Stimulated activated CD4-positive, alpha-beta T cell treated with anti-CD3 and anti-CD28 coated beads, Interleukin-1b, Interleukin-23, amount 100 ng/mL, for 1 hour (primary cell): Measurements from ENCODE around the gene MADD.

Experiments
- DNase-seq, 2 donors: peaks; one replicate each; pipeline ENCODE4 v3.0.0-alpha.2; 2020; ENCODE audit warnings: low read depth in 2 of 2

MADD gene

DNA sequence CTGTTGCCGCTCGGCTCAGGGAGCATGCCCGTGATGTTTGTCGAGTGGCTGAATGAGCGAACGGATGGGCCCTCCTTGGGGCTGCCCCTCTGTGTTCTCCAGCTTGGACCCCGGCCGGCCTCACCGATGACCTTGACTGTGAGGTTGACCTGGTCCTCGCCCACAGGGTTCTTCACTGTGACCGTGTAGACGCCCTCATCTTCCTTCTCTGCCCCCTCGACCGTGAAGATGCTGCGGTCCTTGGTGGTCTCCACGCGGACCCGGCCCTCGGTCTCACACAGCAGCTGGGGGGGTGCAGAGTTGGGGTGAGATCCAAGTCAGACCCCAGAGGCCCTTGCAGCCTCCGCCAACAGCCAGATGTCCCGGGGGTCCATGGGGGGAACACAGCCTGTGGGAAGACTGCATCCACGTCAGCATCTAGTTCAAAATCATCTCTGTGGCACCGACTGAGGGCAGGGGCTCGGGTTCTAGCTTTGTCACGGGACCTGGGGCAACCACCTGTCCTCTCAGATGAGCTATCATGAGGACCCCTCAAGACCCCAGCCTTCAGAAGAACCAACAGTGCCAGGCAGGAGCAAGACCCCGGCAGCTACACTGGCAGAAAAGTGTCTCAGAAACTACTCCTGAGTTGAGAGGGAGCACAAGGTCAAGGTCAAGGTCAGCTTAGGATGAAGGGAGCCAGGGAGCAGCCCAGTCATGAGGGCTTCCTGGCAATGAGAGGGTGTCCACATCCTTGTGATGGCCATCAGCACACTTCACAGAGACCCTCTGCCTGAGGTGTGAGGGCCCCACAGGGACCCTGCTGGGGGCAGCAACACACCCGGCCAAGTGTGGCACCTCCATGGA, 68.7 kb downstream of the MADD start:
- DNase-seq = no peak

DNA sequence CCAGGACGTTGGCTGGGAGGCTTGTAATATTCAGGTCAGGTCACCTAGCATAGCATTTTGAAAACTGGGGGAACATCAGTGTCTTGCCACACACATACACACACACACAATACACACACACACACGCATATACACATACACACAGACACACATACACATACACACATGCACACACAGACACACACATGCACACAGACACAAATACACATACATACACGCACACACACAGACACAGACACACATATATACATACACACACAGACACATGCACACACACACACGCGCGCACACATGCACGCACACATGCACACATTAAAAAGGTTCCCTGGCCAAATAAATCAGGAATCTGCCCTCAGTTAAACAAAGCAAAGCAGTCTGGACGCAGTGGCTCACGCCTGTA, 70.1 kb downstream of the MADD start:
- no peak for DNase-seq

GRCh38 chr11:47340980-47341775, 71.2 kb downstream of the MADD start:
- DNase-seq = no peak

- no peak for DNase-seq
These were observed 72.3 kb downstream of the MADD start for GRCh38 chr11:47342036-47342803.

DNA sequence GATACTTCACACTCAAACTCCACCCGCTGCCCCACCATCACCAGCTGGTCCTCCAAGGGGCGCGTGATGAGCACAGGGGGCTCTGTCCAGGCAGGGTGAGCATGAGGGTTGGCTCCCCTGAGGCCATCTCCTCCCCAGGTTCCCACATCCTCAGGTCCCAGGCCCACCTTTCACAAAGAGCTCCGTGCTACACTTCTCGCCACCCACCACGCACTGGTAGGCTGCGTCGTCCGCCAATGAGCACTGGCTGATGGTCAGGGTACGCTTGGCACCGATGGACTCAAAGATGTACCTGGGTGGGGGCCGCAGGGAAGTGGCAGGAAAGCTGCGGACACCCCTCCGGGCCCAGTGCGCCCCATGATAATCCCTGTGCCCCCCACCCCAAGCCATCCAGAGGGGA, 72.9 kb downstream of the MADD start:
- DNase-seq = no peak

DNA sequence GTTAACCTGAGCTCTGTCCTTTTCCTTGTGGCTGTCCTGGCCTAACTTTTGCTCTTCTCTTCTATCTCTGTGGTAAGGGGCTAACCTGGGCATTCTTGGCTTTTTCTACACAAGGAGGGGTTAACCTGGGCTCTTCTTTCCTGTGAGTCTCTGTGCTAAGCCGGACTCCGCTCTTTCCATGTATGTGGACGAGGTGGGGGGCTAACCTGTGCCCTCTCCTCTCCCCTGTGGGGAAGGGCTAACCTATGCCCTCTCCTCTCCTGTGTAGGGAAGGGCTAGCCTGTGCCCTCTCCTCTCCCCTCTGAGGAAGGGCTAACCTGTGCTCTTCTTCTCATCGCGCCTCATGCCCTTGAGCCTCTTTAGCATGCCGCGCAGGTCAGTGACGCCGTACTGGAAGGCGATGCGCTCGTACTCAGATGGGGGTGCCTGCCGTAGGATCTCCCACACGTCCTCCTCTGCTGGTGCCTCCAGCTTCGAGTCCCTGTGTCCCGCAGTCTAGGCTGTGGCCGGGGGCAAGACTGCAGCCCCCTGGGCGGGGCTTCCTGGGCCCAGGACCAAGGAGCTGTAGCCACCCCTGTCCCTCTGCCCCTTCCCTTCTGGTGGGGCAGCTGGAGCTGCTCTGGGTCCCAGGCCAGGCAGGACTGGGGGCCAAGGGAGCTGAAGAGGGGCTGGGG, 76.1 kb downstream of the MADD start:
- DNase-seq = no peak

- no peak for DNase-seq
These were observed 77.2 kb downstream of the MADD start for GRCh38 chr11:47347137-47347536.

- DNase-seq = no peak
These were observed 78.3 kb downstream of the MADD start for GRCh38 chr11:47348131-47348802.

DNA sequence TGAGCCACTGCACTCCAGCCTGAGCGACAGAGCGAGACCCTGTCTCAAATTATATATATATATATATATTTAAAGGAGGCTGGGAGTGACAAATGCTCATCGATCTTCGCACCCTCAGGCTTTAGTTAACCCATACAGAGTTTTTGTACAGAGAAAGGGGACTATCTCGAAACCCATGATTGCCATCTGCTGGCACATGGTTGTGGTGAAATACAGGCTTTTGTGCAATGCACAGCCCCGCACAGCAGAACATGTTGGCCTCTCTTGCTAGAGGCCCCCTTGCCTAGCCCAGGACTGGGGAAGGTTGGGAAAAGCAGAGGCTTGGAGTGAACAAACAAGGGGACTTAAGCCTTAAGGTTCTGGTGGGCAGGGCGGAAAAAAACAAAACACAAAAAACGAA, 78.9 kb downstream of the MADD start:
- no peak for DNase-seq

DNA sequence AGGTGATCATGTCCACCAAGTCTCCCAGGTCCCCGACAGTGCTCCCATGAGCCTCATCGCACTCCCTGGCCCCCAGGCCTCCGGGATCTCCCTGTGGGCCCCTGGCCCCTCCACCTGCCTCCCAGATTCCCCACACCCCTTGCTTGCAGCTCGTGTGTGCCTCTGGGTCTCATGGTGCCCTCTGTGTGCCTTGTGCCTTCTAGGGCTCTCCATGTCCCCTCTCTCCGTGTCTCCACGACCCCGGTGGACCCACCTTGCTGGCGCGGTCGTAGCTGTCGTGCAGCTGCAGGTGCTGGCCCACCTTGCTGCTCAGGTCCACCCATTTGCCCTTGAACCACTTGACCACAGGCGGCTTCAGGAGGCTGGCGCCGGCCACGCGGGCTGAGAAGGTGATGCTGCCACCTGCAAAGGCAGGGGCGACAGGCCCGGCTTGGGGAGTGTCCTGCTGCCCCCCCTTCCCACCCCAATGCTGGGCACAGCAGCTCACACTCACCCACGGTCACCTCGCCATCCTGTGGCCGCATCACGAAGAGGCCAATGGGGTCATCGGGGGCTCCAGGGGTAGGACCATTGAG, 79.7 kb downstream of the MADD start:
- DNase-seq = no peak

DNA sequence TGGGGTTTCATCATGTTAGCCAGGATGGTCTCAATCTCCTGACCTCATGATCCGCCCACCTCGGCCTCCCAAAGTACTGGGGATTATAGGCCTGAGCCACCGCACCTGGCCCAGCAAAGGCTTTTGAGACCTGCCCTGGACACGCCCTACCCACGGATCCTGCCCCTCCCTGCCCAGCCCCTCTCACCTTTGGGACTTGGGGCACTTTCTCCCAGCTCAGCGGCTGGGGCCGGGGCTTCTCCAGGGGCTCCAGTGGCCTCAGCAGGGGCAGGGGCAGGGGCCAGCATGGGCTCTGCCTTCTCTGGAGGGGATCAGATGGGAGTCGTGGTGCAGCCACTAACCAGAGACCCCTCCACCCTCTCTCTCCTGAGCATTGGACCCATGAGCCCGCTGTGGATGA, 80.4 kb downstream of the MADD start:
- no peak for DNase-seq

- no peak for DNase-seq
These were observed 81.5 kb downstream of the MADD start for GRCh38 chr11:47351156-47352126.

DNA sequence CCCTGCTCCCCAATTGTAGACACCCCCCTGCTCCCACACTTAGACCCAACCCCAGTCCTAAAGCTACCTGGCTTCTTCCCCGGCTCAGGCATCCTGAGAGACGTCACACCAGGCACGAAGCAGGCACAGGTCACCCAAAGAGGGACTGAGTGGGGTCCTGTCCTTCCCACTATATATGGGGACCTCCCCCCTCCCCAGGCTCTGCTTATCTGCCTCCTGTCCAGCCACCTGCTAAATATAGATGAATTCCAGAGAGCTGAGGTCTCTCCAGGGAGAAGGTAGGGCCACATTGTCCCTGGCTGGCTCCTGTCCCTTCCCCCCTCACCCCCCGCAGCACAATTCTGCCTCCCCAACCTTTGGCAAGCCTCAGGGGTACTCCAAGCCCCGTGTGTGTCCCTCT, 82.6 kb downstream of the MADD start, which contains the start of gene MYBPC3:
MYBPC3 (minus strand) TSS at position 147 of the 400 bp plus-strand sequence; CDS start at position 92, 55 bp downstream.
- no peak for DNase-seq

DNA sequence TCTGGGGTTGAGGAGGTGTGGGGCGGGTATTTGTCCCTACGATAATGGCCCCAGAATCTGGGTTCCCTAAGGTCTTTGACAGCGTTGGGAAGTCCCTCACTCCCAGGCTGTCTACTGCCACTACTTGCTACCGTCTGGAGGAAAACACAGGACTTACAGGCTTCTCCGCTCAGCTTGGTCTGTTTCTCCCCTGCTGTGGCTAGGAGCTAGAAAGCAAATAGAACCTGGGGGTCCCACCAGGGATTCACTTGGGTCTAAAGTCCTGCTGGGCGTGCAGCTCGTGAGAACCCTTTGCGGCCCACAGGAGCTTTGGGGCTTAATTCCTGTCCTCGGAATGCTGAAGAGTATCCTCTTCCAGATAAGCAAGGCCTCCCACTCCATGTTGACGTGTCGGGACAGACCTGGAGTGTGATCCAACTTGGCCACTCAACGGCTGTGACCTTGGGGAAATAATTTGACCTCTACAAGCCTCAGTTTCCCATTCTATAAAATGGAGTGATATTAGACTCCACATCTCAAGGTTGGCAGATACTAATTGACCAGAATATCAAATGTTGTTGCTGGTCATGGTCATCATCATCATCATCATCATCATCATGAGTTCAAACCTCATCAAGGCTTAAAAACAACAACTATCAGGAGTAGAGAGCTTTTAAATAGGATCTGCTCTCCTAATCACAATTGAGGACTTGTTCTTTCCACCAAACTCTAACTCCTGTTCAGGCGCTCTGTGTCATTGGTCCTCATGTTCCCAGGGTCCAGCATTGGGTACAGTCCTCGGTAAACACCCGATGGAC, 84.2 kb downstream of the MADD start:
- no peak for DNase-seq

DNA sequence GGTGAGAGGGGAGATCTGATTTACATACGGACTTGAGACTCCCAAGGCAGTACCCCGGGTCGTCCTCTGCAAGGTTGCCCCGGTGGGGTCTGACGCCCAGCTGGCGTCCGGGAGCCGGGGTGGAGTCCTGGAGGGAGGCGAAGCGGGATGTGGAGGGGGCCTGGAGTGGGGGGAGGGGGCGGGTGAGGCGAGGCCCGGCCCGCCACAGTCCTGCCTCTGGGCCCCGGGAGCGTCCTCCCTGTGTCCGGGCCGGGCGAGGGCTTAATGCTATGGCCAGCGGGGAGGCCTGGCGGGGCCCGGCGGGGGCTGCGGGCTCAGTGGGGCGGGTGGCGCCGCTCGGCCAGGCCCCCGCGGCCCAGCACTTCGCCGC, 85.0 kb downstream of the MADD start:
- no peak for DNase-seq

DNA sequence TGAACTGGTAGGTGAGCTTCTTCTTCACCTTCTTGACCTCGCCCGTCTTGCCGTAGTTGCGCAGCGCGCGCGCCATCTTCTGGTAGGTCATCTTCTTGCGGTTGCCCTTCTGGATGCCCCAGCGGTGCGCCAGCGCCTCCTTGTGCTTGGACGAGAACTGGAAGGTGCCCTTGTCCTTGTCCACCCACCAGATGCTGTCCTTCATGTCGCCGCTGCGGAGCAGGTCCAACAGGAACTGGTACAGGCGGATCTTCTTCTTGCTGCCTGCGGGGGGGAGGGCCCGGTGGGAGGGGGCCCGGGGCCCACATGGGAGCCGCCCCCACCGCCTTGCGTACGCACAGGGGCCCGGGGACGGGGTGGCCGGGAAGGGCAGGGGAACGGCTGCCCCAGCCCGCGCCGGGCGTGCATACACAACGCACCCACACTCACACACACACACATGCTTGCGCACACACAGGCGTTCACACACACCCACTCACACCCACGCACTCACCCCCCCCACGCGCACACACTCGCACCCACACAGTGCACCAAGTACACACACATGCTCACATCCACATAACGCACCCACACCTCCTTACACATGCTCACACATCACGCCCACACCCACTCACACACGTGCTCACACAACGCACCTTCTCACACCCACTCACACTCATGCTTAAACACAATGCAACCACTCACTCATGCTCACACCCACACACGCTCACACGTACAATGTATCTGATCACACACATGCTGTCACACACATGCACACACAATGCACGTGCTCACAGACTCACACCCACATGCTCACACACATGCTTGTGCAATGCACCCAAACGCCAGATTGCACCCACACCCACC, 85.6 kb downstream of the MADD start:
- DNase-seq = no peak

DNA sequence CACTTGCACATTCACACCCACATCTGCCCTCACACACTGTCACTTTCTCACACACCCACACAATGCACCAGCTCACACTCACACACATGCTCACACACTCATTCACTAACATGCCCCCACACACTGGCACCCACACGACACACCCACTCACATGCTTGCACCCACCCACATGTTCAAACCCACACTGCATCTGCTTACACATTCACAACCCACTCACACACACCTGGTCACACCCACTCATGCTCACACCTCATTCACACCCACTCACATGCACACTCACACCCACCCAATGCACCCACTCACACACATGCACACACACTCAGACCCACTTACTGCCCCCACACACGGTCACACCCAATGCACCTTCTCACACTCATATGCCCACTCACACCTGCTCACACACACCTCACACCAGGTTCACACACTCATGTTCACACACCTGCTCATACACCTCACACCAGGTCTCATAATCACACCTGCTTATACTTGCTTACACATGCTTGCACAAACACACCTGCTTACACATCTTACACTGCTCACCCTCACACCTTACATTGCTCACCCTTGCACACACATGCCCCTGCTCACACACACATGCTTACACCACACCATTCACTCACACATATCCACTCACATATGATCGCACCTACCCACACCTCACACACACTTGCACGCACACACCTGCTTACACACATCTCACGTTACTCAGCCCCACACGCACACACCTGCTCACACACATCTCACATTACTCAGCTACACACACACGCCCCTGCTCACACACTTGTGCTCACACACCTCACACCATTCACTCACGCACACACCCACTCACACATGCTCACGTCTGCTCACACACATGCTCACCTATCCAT, 86.4 kb downstream of the MADD start:
- DNase-seq = no peak
